Right lobe of liver (tissue), 6 donors: ENCODE measurements around the gene BEAN1. TPM values are rescaled to one million over a fixed set of nuclear protein-coding genes. Genes with fewer than 3 reads are reported as not detected.

Source experiments
- ATAC-seq, 4 donors: fragments of 200-7000 bp; cut with Tn5 transposase; one replicate each; pipeline ENCODE4 v1.9.1; 2020; ENCODE audit warnings: mild to moderate bottlenecking in 4 of 4, moderate library complexity in 4 of 4
- DNase-seq, 3 donors: peaks; one replicate each; pipeline ENCODE4 v3.0.0-alpha.2; 2020
- H3K27ac ChIP-seq, 3 donors: fragments of 200-600 bp; one replicate each; pipeline ENCODE4 v1.8.0; 2022
- H3K27me3 ChIP-seq, 2 donors: fragments of 200-600 bp; one replicate each; pipeline ENCODE4 v1.8.0; 2022
- H3K36me3 ChIP-seq, 4 donors: fragments of 200-600 bp; sonication (generic) in 1 of 4; one replicate each; pipeline versions ENCODE4 v1.5.1 to v1.8.0; 2017 to 2022; ENCODE audit warnings: control low read depth in 1 of 4
- H3K4me1 ChIP-seq, 4 donors: fragments of 200-600 bp; sonication (generic) in 1 of 4; one replicate each; pipeline versions ENCODE4 v1.5.1 to v1.8.0; 2017 to 2022; ENCODE audit warnings: control low read depth in 1 of 4
- H3K4me3 ChIP-seq, 3 donors: fragments of 200-600 bp; one replicate each; pipeline ENCODE4 v1.8.0; 2022
- H3K9me3 ChIP-seq, 4 donors: fragments of 200-600 bp; sonication (generic) in 1 of 4; one replicate each; pipeline versions ENCODE4 v1.5.1 to v1.8.0; 2017 to 2022; ENCODE audit warnings: control low read depth in 1 of 4
- CTCF ChIP-seq, 4 donors: fragments of 200-600 bp in 3 of 4; fragments of 450-650 bp in 1 of 4; IDR thresholded peaks; one replicate each; pipeline versions ENCODE4 v1.5.1 to v1.8.0; 2016 to 2022; ENCODE audit warnings: antibody characterized with exemption in 4 of 4, mild to moderate bottlenecking in 2 of 4
- POLR2A ChIP-seq: fragments of 450-650 bp; IDR thresholded peaks from one replicate; pipeline ENCODE4 v1.6.1; 2017; ENCODE audit warnings: antibody characterized with exemption, mild to moderate bottlenecking
- WGBS: methylation state at CpG from one replicate; pipeline ENCODE4 v1.1.6; 2018; ENCODE audit warnings: low coverage, low lambda C conversion rate; ENCODE audit not compliant: insufficient coverage; ENCODE audit errors: missing lambda C conversion rate; 5-methylcytosine and 5-hydroxymethylcytosine counted together
- intact Hi-C, 2 donors: fragments of 100-400 bp; cut with DNase I; formaldehyde crosslinking; loops; one replicate each; pipeline versions ENCODE4 v1.11.2 to v1.14.1; 2022
- total RNA-seq, 6 experiments: library from RNA; depleted of rRNA in 2 of 6; stranded (reverse); fragments of >200 nt in 2 of 6; fragmentation: NEBNext Ultra II Directional in 3 of 6; extraction: Animal tissue kit (Norgen Biotek cat#: 25700) in 3 of 6; gene quantifications; one replicate each; pipeline versions ENCODE4 v1.1.0 to v1.2.4, GENCODE V29; 2016 to 2023
- donor health status: DM: no; HTN: yes; CAD: no.
- donor health status: DM: no; HTN: no; CAD: no.
- donor health status: DM: no; HTN: no; CAD: no.
- donor health status: DM: no; HTN: yes; CAD: no.
- donor health status: DM: no; HTN: yes; CAD: no.

The BEAN1 gene
- total RNA-seq, 6 experiments from 2014 or later: 0.09 to 0.26 (median 0.10) TPM; not detected in 3

GRCh38 chr16:66469291-66469946 is 42.3 kb downstream of the BEAN1 start:
- no peak for ATAC-seq
- intact Hi-C loops: no loop called here
- 91% methylated on average over 13 of the region's 26 CpGs for WGBS
- H3K27me3 ChIP-seq: no peaks in the 10 kb centered on the region
- DNase-seq: no peak
- no peak overlapping the region for H3K27ac ChIP-seq
- no peak for TF ChIP-seq POLR2A
- no peak for TF ChIP-seq CTCF (IDR thresholded peaks at IDR 0.05)
- no peaks in the 10 kb centered on the region for H3K4me1 ChIP-seq
- no peaks in the 10 kb centered on the region for H3K9me3 ChIP-seq
- H3K36me3 ChIP-seq: no peaks in the 10 kb centered on the region
- H3K4me3 ChIP-seq: no peak overlapping the region

GRCh38 chr16:66469947-66470546 is 43.0 kb downstream of the BEAN1 start:
- DNase-seq: no peak
- Histone ChIP-seq H3K36me3 (no peaks in the 10 kb centered on the region), H3K27ac (no peak overlapping the region), H3K4me3 (no peak overlapping the region), H3K27me3 (no peaks in the 10 kb centered on the region), H3K9me3 (no peaks in the 10 kb centered on the region), H3K4me1 (no peaks in the 10 kb centered on the region)
- ATAC-seq: no peak
- WGBS: 83% methylated on average over 3 of the region's 6 CpGs
- no peak for TF ChIP-seq CTCF (IDR thresholded peaks at IDR 0.05)
- TF ChIP-seq POLR2A: no peak
- intact Hi-C loops: loop anchor here in 1 of 2 donors (10.0 kb wide), 1 partner anchor 135 kb away; the partner anchor contains the start of gene CMTM3

- no peak for ATAC-seq
- H3K27ac ChIP-seq: no peak overlapping the region
- 57% methylated on average over 2 of the region's 2 CpGs for WGBS
- no peaks in the 10 kb centered on the region for H3K36me3 ChIP-seq
- H3K4me3 ChIP-seq: no peak overlapping the region
- intact Hi-C loops: loop anchor here in 1 of 2 donors (10.0 kb wide), 1 partner anchor 134 kb away; the partner anchor contains the start of gene CMTM3
- H3K4me1 ChIP-seq: no peaks in the 10 kb centered on the region
- TF ChIP-seq POLR2A (no peak), CTCF (IDR thresholded peaks at IDR 0.05) (no peak)
- no peaks in the 10 kb centered on the region for H3K9me3 ChIP-seq
- H3K27me3 ChIP-seq: no peaks in the 10 kb centered on the region
- no peak for DNase-seq
These were observed 43.5 kb downstream of the BEAN1 start for GRCh38 chr16:66470556-66470955.

GRCh38 chr16:66471264-66471663 is 44.2 kb downstream of the BEAN1 start:
- no peak for ATAC-seq
- H3K4me1 ChIP-seq: no peaks in the 10 kb centered on the region
- intact Hi-C loops: loop anchor here in 1 of 2 donors (10.0 kb wide), 1 partner anchor 134 kb away; the partner anchor contains the start of gene CMTM3

More at GRCh38 chr16:66471264-66471663, 44.2 kb downstream of the BEAN1 start:
- H3K9me3 ChIP-seq: no peaks in the 10 kb centered on the region
- H3K27me3 ChIP-seq: no peaks in the 10 kb centered on the region
- H3K27ac ChIP-seq: no peak overlapping the region
- no peak overlapping the region for H3K4me3 ChIP-seq
- TF ChIP-seq CTCF (IDR thresholded peaks at IDR 0.05) (no peak), POLR2A (no peak)
- H3K36me3 ChIP-seq: no peaks in the 10 kb centered on the region
- WGBS: 100% methylated on average over 1 of the region's 10 CpGs
- DNase-seq: no peak
